GM23248 (cell line): ENCODE measurements around the gene CPM. TPM values are rescaled to one million over a fixed set of nuclear protein-coding genes. Genes with fewer than 3 reads are reported as not detected.
"Not testable (repeated sequence)": the region's sequence is repeated elsewhere in the genome, so short reads cannot be mapped to it uniquely, and the experiment has no call there.

Source experiments
- DNase-seq: peaks from one replicate; pipeline ENCODE4 v3.0.0-alpha.2; 2015
- H2AFZ ChIP-seq: fragments of 200-600 bp; sonication (generic); 2 replicates; pipeline ENCODE4 v1.6.1; 2016; ENCODE audit warnings: antibody characterized with exemption
- H3F3A ChIP-seq: fragments of 200-600 bp; sonication (generic); 2 replicates; pipeline ENCODE4 v1.6.1; 2016; ENCODE audit warnings: mild to moderate bottlenecking, antibody characterized with exemption, mixed run types; ENCODE audit not compliant: insufficient read depth
- H3K27ac ChIP-seq: fragments of 200-600 bp; sonication (generic); 2 replicates; pipeline ENCODE4 v1.5.1; 2016; ENCODE audit warnings: mild to moderate bottlenecking
- H3K27me3 ChIP-seq: fragments of 200-600 bp; sonication (generic); replicated peaks from 2 replicates; pipeline ENCODE4 v1.6.1; 2016; ENCODE audit warnings: mild to moderate bottlenecking; ENCODE audit not compliant: insufficient read depth
- H3K36me3 ChIP-seq: fragments of 200-600 bp; sonication (generic); 2 replicates; pipeline ENCODE4 v1.6.1; 2016; ENCODE audit warnings: low read depth, mild to moderate bottlenecking
- H3K4me1 ChIP-seq: fragments of 200-600 bp; sonication (generic); 2 replicates; pipeline ENCODE4 v1.6.1; 2016; ENCODE audit warnings: mild to moderate bottlenecking; ENCODE audit not compliant: insufficient read depth
- H3K4me2 ChIP-seq: fragments of 200-600 bp; sonication (generic); one replicate; pipeline ENCODE4 v1.6.1; 2016; ENCODE audit warnings: mild to moderate bottlenecking; ENCODE audit not compliant: unreplicated experiment
- H3K4me3 ChIP-seq: fragments of 200-600 bp; sonication (generic); 2 replicates; pipeline ENCODE4 v1.5.1; 2016; ENCODE audit warnings: mild to moderate bottlenecking
- H3K79me2 ChIP-seq: fragments of 200-600 bp; sonication (generic); 2 replicates; pipeline ENCODE4 v1.6.1; 2016; ENCODE audit warnings: mild to moderate bottlenecking; ENCODE audit not compliant: insufficient read depth
- H3K9ac ChIP-seq: fragments of 200-600 bp; sonication (generic); 2 replicates; pipeline ENCODE4 v1.6.1; 2016; ENCODE audit warnings: mild to moderate bottlenecking
- H3K9me2 ChIP-seq: fragments of 200-600 bp; sonication (generic); 2 replicates; pipeline ENCODE4 v1.6.1; 2016; ENCODE audit warnings: mixed run types, mild to moderate bottlenecking, moderate library complexity; ENCODE audit not compliant: insufficient read depth
- H3K9me3 ChIP-seq: fragments of 200-600 bp; sonication (generic); one replicate; pipeline ENCODE4 v1.6.1; 2017; ENCODE audit warnings: low read depth
- H4K20me1 ChIP-seq: fragments of 200-600 bp; sonication (generic); 2 replicates; pipeline ENCODE4 v1.6.0; 2016; ENCODE audit not compliant: insufficient read depth
- EZH2 ChIP-seq: fragments of 200-600 bp; sonication (generic); IDR thresholded peaks from 2 replicates; pipeline ENCODE4 v1.6.1; 2018; ENCODE audit warnings: antibody characterized with exemption, mild to moderate bottlenecking; ENCODE audit not compliant: insufficient read depth, poor library complexity, severe bottlenecking
- EZH2phosphoT487 ChIP-seq: fragments of 200-600 bp; sonication (generic); IDR thresholded peaks from 2 replicates; pipeline ENCODE4 v1.6.1; 2018; ENCODE audit warnings: antibody characterized with exemption, moderate library complexity, mild to moderate bottlenecking, low read depth; ENCODE audit not compliant: insufficient read depth
- WGBS, 2 experiments: methylation state at CpG; one replicate each; pipeline ENCODE4 v1.1.6; 2015 to 2017; ENCODE audit warnings: low lambda C conversion rate in 2 of 2, low coverage in 1 of 2; ENCODE audit errors: missing lambda C conversion rate in 2 of 2; 5-methylcytosine and 5-hydroxymethylcytosine counted together
- in situ Hi-C: fragments of 300-500 bp; cut with MboI; formaldehyde crosslinking; loops from 2 replicates; pipeline ENCODE4 v1.15.0; 2020
- polyA plus RNA-seq: library from polyadenylated mRNA; unstranded; fragments of >200 nt; fragmentation: Nextera tagmentation; extraction: Ambion mirVana; gene quantifications from 2 replicates; pipeline ENCODE4 v1.2.1, GENCODE V29; 2016
- total RNA-seq: library from RNA; depleted of rRNA; stranded (reverse); fragments of >200 nt; shearing (Covaris generic); gene quantifications from 2 replicates; pipeline ENCODE4 v1.2.3, GENCODE V29; 2014

CPM gene
- total and polyA plus RNA-seq, 2 experiments from 2014 or later, result 13.7 to 22.5 TPM

GRCh38 chr12:68841717-68842116 lies 91.3 kb downstream of the CPM start:
- H3K9me3 ChIP-seq, result no peaks in the 10 kb centered on the region
- H3K9me2 ChIP-seq, result no peaks in the 10 kb centered on the region
- H3K27me3 ChIP-seq, result no peaks in the 10 kb centered on the region
- no peak overlapping the region for H3K9ac ChIP-seq
- peaks cover 79% of the 10 kb centered on the region for H3F3A ChIP-seq
- no peak overlapping the region for H3K4me2 ChIP-seq
- in situ Hi-C loops, result no loop called here
- no peak overlapping the region for H3K4me3 ChIP-seq
- no peak for DNase-seq
- 76 to 81% methylated on average over 2 of the region's 2 CpGs for WGBS, 2 experiments
- H4K20me1 ChIP-seq, result peaks cover 3% of the 10 kb centered on the region; the same call in 1 of the 2 replicates
- no peaks in the 10 kb centered on the region for H3K4me1 ChIP-seq
- H3K79me2 ChIP-seq, result peaks cover 28% of the 10 kb centered on the region
- no peak overlapping the region for H2AFZ ChIP-seq
- TF ChIP-seq EZH2 (no peak), EZH2phosphoT487 (no peak)
- H3K36me3 ChIP-seq, result peaks cover 89% of the 10 kb centered on the region
- H3K27ac ChIP-seq, result no peak overlapping the region

- H3K4me1 ChIP-seq, in situ Hi-C loops, H3K27ac ChIP-seq, H3K27me3 ChIP-seq, H3K4me2 ChIP-seq, H2AFZ ChIP-seq, H3K9me2 ChIP-seq, H3K9me3 ChIP-seq, H4K20me1 ChIP-seq, H3K9ac ChIP-seq, DNase-seq, H3K4me3 ChIP-seq: not testable (repeated sequence)
- H3K36me3 ChIP-seq, result peaks cover 89% of the 10 kb centered on the region
- peaks cover 79% of the 10 kb centered on the region for H3F3A ChIP-seq
- peaks cover 34% of the 10 kb centered on the region for H3K79me2 ChIP-seq
- 89 to 91% methylated on average over 5 of the region's 5 CpGs for WGBS, 2 experiments
These were observed 91.8 kb downstream of the CPM start for GRCh38 chr12:68841175-68841574.

GRCh38 chr12:68839183-68840147 lies 93.5 kb downstream of the CPM start:
- Histone ChIP-seq H3K27me3 (no peaks in the 10 kb centered on the region), H4K20me1 (peaks cover 3% of the 10 kb centered on the region; the same call in 1 of the 2 replicates), H2AFZ (no peak overlapping the region), H3K9me3 (no peaks in the 10 kb centered on the region), H3K4me2 (no peak overlapping the region), H3K9me2 (no peaks in the 10 kb centered on the region), H3K27ac (no peak overlapping the region), H3K4me1 (no peaks in the 10 kb centered on the region), H3K9ac (no peak overlapping the region), H3K4me3 (no peak overlapping the region), H3K79me2 (peaks cover 51% of the 10 kb centered on the region), H3K36me3 (peaks cover 95% of the 10 kb centered on the region), H3F3A (peaks cover 76% of the 10 kb centered on the region)
- no peak for DNase-seq
- in situ Hi-C loops, result no loop called here
- WGBS, 2 experiments, result 28 to 33% methylated on average over 2 of the region's 2 CpGs
- TF ChIP-seq EZH2phosphoT487 (no peak), EZH2 (no peak)

- Histone ChIP-seq H3K4me1 (no peaks in the 10 kb centered on the region), H3K9me2 (no peaks in the 10 kb centered on the region), H3K27ac (no peak overlapping the region), H3K36me3 (peaks cover 95% of the 10 kb centered on the region), H4K20me1 (peaks cover 3% of the 10 kb centered on the region; the same call in 1 of the 2 replicates), H3K4me3 (no peak overlapping the region), H3K27me3 (no peaks in the 10 kb centered on the region), H3F3A (peaks cover 72% of the 10 kb centered on the region), H3K9ac (no peak overlapping the region), H2AFZ (no peak overlapping the region), H3K4me2 (no peak overlapping the region), H3K9me3 (no peaks in the 10 kb centered on the region), H3K79me2 (peaks cover 63% of the 10 kb centered on the region)
- 73 to 75% methylated on average over 5 of the region's 5 CpGs for WGBS, 2 experiments
- DNase-seq, result no peak
- in situ Hi-C loops, result no loop called here
- no peak for TF ChIP-seq EZH2
- TF ChIP-seq EZH2phosphoT487, result no peak
These were observed 94.7 kb downstream of the CPM start for GRCh38 chr12:68838046-68838886.
